Bronchial epithelial cell (primary cell): ENCODE measurements around the gene DDX49. TPM values are rescaled to one million over a fixed set of nuclear protein-coding genes. Genes with fewer than 3 reads are reported as not detected.
A peak's percentile ranks its signal among the peaks of the same experiment; 100 is the strongest.

Source experiments
- DNase-seq: peaks from one replicate; pipeline ENCODE4 v3.0.0-alpha.2; 2010; ENCODE audit warnings: low read depth
- FAIRE-seq: peaks from 2 replicates; lab custom pipeline; 2011; peaks lifted over from hg19 to GRCh38; lab: Jason Lieb, UNC
- H3K27me3 ChIP-seq: 2 replicates; pipeline ENCODE4 v1.5.1; 2011; ENCODE audit warnings: low read length; ENCODE audit not compliant: control insufficient read depth, insufficient read depth
- H3K36me3 ChIP-seq: 2 replicates; pipeline ENCODE4 v1.5.1; 2011; ENCODE audit warnings: low read length; ENCODE audit not compliant: control insufficient read depth, insufficient read depth
- H3K4me3 ChIP-seq: 2 replicates; pipeline ENCODE4 v1.5.1; 2011; ENCODE audit warnings: mild to moderate bottlenecking, low read depth, low read length, control low read depth
- CTCF ChIP-seq: IDR thresholded peaks from 2 replicates; pipeline ENCODE4 v1.5.1; 2011; ENCODE audit warnings: mild to moderate bottlenecking, moderate library complexity, low read length, control low read depth, inconsistent platforms; ENCODE audit not compliant: insufficient read depth, severe bottlenecking
- total RNA-seq: library from RNA; depleted of rRNA; stranded (reverse); fragments of >200 nt; gene quantifications from 2 replicates; pipeline ENCODE4 v1.2.1, GENCODE V29; 2014

The DDX49 gene
- total RNA-seq, 1 donor from 2014 or later = 76.1 TPM

DNA sequence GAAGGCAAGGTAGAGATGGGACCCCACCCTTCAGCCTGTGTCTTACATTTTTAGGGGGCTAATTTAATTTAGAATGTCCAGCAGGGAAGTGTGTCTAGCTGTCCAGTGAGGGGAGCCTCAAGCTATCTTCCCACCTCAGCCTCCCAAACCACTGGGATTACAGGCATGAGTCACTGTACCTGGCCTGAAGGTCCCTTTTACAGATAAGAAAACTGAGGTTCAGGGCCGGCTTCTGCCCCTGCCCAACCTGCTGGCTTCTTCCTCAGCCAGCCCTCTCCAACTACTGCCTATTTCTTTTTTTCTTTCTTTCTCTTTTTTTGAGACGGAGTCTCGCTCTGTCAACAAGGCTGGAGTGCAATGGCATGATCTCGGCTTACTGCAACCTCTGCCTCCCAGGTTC lies 40.9 kb downstream of the DDX49 start:
- H3K27me3 ChIP-seq = no peaks in the 10 kb centered on the region
- H3K36me3 ChIP-seq = no peaks in the 10 kb centered on the region
- TF ChIP-seq CTCF = no peak
- DNase-seq (no peak), FAIRE-seq (no peak)
- H3K4me3 ChIP-seq = no peak overlapping the region

DNA sequence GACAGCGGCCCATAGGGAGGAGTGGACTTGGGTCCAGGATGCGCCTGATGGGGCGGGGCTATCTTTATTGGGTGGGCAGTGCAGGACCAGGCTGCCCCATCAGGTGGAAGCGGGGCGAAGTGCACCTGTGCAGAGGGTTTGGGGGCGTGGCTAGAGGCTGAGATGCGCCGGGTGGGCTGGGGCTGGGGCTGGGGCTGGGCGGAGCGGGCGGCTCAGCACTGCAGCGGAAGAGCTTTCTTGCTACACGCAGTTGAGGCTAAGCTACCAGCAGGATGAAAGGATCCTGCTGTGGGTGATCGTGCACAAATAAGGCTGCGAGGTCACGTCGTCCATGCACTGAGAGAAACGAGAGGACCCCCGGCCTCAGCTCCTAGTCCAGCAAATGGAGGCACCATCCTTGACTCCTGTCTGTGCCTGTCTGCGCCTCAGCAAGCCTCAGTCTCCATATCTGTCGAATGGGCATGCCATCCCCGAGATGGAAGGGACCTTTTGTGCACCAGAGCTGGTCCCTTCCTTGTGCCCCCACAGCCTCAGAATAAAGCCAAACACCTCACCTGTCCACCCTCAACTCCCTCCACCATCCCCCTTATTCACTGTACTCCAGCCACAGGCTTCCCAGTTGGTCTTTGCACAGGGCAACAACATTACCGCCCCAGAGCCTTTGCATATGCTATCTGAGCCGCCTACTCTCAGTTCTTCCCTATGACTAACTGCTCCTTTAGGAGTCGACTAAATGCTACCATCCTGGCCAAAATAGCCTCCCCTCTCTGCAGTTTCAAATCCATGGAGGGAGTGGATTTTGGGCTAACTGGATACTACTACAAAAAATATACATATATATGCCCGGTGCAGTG lies 42.5 kb downstream of the DDX49 start:
- TF ChIP-seq CTCF = no peak
- FAIRE-seq (no peak), DNase-seq (no peak)
- no peak overlapping the region for H3K4me3 ChIP-seq
- H3K36me3 ChIP-seq = no peaks in the 10 kb centered on the region
- no peaks in the 10 kb centered on the region for H3K27me3 ChIP-seq

- FAIRE-seq = no peak
- no peak overlapping the region for H3K4me3 ChIP-seq
- DNase-seq = no peak
- no peak for TF ChIP-seq CTCF
- H3K36me3 ChIP-seq = no peaks in the 10 kb centered on the region
- no peaks in the 10 kb centered on the region for H3K27me3 ChIP-seq
These were observed 44.6 kb downstream of the DDX49 start for GRCh38 chr19:18964121-18964520.

GRCh38 chr19:18966307-18966706 lies 46.8 kb downstream of the DDX49 start:
- H3K4me3 ChIP-seq = no peak overlapping the region
- TF ChIP-seq CTCF = no peak
- no peak for DNase-seq
- H3K36me3 ChIP-seq = no peaks in the 10 kb centered on the region
- no peaks in the 10 kb centered on the region for H3K27me3 ChIP-seq
- FAIRE-seq = no peak

DNA sequence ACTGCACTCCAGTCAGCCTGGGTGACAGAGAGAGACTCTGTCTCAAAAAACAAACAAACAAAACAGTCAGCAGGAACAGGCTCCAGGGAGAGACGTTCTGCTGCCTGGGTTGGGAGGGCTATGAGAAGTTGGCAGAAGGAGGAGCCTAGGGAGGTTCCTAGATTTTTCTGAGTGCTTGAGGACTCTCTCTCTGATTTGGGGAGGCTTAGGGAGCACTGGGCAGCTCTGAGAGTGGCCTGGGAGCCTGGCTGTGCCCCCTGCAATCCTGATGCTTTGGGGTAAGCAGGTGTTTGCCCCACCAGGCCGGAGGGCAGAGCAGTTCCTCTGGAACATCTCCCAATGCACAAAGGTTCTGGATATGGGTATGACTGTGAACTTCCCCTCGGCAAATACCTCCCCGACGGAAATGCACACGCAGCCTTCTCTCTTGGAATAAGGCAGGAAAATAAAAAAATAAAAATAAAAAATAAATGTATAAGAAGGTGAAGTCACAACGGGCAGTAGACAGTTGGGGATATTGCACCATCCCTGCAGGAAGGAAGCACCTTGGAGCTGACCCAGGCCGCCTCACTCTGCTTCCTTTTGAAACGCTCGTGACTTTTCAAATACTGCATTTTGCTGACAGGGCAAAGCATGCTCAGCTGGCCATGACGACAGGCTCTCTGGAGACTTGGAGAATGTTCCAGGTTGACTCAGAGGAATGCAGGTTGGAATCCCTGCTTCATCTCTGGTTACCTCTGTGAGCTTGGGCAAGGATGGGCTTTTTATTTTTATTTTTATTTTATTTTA lies 48.0 kb downstream of the DDX49 start:
- FAIRE-seq = no peak
- no peak overlapping the region for H3K4me3 ChIP-seq
- no peaks in the 10 kb centered on the region for H3K36me3 ChIP-seq
- no peak for TF ChIP-seq CTCF
- no peaks in the 10 kb centered on the region for H3K27me3 ChIP-seq
- peak; percentile 79 for DNase-seq
